Smooth muscle cell (in vitro differentiated cells): ENCODE results near the gene DRICH1. TPM values are rescaled to one million over a fixed set of nuclear protein-coding genes. Genes with fewer than 3 reads are reported as not detected.

Experiments used
- DNase-seq: peaks from one replicate; lab custom pipeline; 2025; ENCODE audit not compliant: unreplicated experiment; lab: John Stamatoyannopoulos, UW
- H2AFZ ChIP-seq: fragments of 200-600 bp; sonication (generic); 2 replicates; pipeline ENCODE4 v1.6.0; 2016; ENCODE audit warnings: antibody characterized with exemption, low read depth, mild to moderate bottlenecking
- H3F3A ChIP-seq: fragments of 200-600 bp; sonication (generic); 2 replicates; pipeline ENCODE4 v1.6.0; 2017; ENCODE audit warnings: antibody characterized with exemption, low read depth
- H3K27ac ChIP-seq: fragments of 200-600 bp; sonication (generic); 2 replicates; pipeline ENCODE4 v1.5.1; 2016; ENCODE audit warnings: low read depth, mild to moderate bottlenecking
- H3K27me3 ChIP-seq: fragments of 200-600 bp; sonication (generic); 2 replicates; pipeline ENCODE4 v1.6.1; 2016; ENCODE audit warnings: low read depth, mild to moderate bottlenecking
- H3K36me3 ChIP-seq: fragments of 200-600 bp; sonication (generic); 2 replicates; pipeline ENCODE4 v1.5.1; 2016; ENCODE audit warnings: low read depth
- H3K4me1 ChIP-seq: fragments of 200-600 bp; sonication (generic); 2 replicates; pipeline ENCODE4 v1.5.1; 2016; ENCODE audit warnings: low read depth
- H3K4me2 ChIP-seq: fragments of 200-600 bp; sonication (generic); 2 replicates; pipeline ENCODE4 v1.6.0; 2016; ENCODE audit warnings: mild to moderate bottlenecking
- H3K4me3 ChIP-seq: fragments of 200-600 bp; sonication (generic); 2 replicates; pipeline ENCODE4 v1.5.1; 2016; ENCODE audit warnings: mild to moderate bottlenecking
- H3K79me2 ChIP-seq: fragments of 200-600 bp; sonication (generic); 2 replicates; pipeline ENCODE4 v1.6.0; 2016; ENCODE audit warnings: low read depth, mild to moderate bottlenecking
- H3K9ac ChIP-seq: fragments of 200-600 bp; sonication (generic); 2 replicates; pipeline ENCODE4 v1.6.0; 2016; ENCODE audit warnings: low read depth
- H3K9me3 ChIP-seq: fragments of 200-600 bp; sonication (generic); replicated peaks from 2 replicates; pipeline ENCODE4 v1.5.1; 2016; ENCODE audit warnings: low read depth
- H4K20me1 ChIP-seq: fragments of 200-600 bp; sonication (generic); 2 replicates; pipeline ENCODE4 v1.6.0; 2016; ENCODE audit warnings: low read depth
- WGBS: methylation state at CpG from one replicate; pipeline ENCODE4 v1.1.7; 2016; ENCODE audit warnings: low lambda C conversion rate; 5-methylcytosine and 5-hydroxymethylcytosine counted together
- polyA plus RNA-seq: library from polyadenylated mRNA; unstranded; fragments of >200 nt; fragmentation: Nextera tagmentation; extraction: Ambion mirVana; gene quantifications from 2 replicates; pipeline ENCODE4 v1.2.1, GENCODE V29; 2016
- total RNA-seq: library from RNA; depleted of rRNA; stranded (reverse); fragments of >200 nt; gene quantifications from 2 replicates; pipeline ENCODE4 v1.2.3, GENCODE V29; 2014
- TF ChIP-seq, protein P1 (sequence below): fragments of 200-600 bp; sonication (generic); IDR thresholded peaks from 2 replicates; pipeline ENCODE4 v1.5.1; 2017; ENCODE audit warnings: borderline replicate concordance, mild to moderate bottlenecking, antibody characterized with exemption; ENCODE audit not compliant: insufficient read depth, poor library complexity, severe bottlenecking

DRICH1 gene
- total and polyA plus RNA-seq, 2 experiments from 2014 or later = not detected

DNA sequence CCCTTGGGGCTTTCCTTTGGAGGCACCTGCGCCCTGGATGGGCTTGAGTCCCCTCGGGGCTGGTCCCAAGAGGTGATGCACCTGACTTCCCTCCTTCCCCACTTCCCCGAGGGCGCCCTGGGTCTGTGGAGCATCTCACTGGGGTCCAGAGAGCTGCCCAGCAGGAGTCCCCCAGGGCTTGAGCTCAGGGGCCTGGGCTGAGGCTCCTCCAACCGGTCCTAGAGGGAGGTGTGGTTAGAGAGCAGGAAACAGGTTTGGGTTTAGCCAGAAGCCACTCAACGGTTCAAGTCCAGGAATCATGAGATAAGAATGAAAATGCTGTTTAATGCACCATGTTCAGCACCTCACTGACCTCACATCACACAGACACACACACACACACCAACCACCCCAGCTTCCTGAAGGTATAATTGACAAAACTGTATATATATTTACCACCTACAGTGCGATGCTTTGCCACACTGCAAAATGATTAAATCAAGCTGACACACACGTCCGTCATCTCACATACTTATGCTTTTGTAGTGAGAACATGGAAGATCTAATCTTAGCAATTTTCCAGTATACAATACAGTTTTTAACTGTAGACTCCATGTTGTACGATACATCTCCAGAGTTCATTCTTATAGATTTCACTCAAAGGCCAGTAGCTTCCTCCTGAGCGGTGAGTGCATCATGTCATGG lies 51.4 kb downstream of the DRICH1 start:
- H3K4me2 ChIP-seq = no peak overlapping the region
- no peaks in the 10 kb centered on the region for H3F3A ChIP-seq
- H3K79me2 ChIP-seq = no peaks in the 10 kb centered on the region
- no peak overlapping the region for H3K9ac ChIP-seq
- no peaks in the 10 kb centered on the region for H4K20me1 ChIP-seq
- H3K9me3 ChIP-seq = no peaks in the 10 kb centered on the region
- no peak overlapping the region for H2AFZ ChIP-seq
- H3K4me1 ChIP-seq = no peaks in the 10 kb centered on the region
- H3K4me3 ChIP-seq = no peak overlapping the region
- no peak for DNase-seq
- H3K27me3 ChIP-seq = peaks cover 5% of the 10 kb centered on the region
- no peaks in the 10 kb centered on the region for H3K36me3 ChIP-seq
- TF ChIP-seq, protein P1, sequence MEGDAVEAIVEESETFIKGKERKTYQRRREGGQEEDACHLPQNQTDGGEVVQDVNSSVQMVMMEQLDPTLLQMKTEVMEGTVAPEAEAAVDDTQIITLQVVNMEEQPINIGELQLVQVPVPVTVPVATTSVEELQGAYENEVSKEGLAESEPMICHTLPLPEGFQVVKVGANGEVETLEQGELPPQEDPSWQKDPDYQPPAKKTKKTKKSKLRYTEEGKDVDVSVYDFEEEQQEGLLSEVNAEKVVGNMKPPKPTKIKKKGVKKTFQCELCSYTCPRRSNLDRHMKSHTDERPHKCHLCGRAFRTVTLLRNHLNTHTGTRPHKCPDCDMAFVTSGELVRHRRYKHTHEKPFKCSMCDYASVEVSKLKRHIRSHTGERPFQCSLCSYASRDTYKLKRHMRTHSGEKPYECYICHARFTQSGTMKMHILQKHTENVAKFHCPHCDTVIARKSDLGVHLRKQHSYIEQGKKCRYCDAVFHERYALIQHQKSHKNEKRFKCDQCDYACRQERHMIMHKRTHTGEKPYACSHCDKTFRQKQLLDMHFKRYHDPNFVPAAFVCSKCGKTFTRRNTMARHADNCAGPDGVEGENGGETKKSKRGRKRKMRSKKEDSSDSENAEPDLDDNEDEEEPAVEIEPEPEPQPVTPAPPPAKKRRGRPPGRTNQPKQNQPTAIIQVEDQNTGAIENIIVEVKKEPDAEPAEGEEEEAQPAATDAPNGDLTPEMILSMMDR = no peak
- H3K27ac ChIP-seq = no peak overlapping the region
- 88% methylated on average over 11 of the region's 11 CpGs for WGBS

- Histone ChIP-seq H3K4me3 (no peak within 1 kb of the TSS), H3F3A (no peaks in the 10 kb centered on the region), H4K20me1 (no peaks in the 10 kb centered on the region), H3K36me3 (no peaks in the 10 kb centered on the region), H3K79me2 (no peaks in the 10 kb centered on the region), H3K27ac (no peak within 1 kb of the TSS), H3K4me1 (no peaks in the 10 kb centered on the region), H3K4me2 (no peak within 1 kb of the TSS), H3K9ac (no peak within 1 kb of the TSS), H2AFZ (no peak within 1 kb of the TSS), H3K9me3 (no peaks in the 10 kb centered on the region), H3K27me3 (peaks cover 5% of the 10 kb centered on the region)
- TF ChIP-seq, protein P1 = no peak
- 82% methylated on average over 12 of the region's 12 CpGs for WGBS
- no peak for DNase-seq
Measured at GRCh38 chr22:23579870-23580575, 52.1 kb downstream of the DRICH1 start, which contains the start of gene IGLL1. IGLL1 (minus strand) TSS chr22:23580290; CDS start chr22:23580190, 100 bp downstream.

- no peaks in the 10 kb centered on the region for H3K79me2 ChIP-seq
- no peaks in the 10 kb centered on the region for H3K36me3 ChIP-seq
- no peak overlapping the region for H3K4me3 ChIP-seq
- DNase-seq = no peak
- no peaks in the 10 kb centered on the region for H3K27me3 ChIP-seq
- 86% methylated on average over 4 of the region's 5 CpGs for WGBS
- H3K4me2 ChIP-seq = no peak overlapping the region
- H4K20me1 ChIP-seq = no peaks in the 10 kb centered on the region
- H3K9me3 ChIP-seq = no peaks in the 10 kb centered on the region
- no peaks in the 10 kb centered on the region for H3F3A ChIP-seq
- TF ChIP-seq, protein P1 = no peak
- H3K9ac ChIP-seq = no peak overlapping the region
- no peak overlapping the region for H2AFZ ChIP-seq
- H3K27ac ChIP-seq = no peak overlapping the region
- H3K4me1 ChIP-seq = no peaks in the 10 kb centered on the region
Measured at GRCh38 chr22:23579280-23579679, 52.8 kb downstream of the DRICH1 start.
